DMS 273 treated with DMSO at 0.1 percent for 48 hours (cell line): ENCODE data around the gene KLHL24.
"Not testable (repeated sequence)": the region's sequence is repeated elsewhere in the genome, so short reads cannot be mapped to it uniquely, and the experiment has no call there.

Experiments used
- DNase-seq: peaks from one replicate; lab custom pipeline; 2025; lab: John Stamatoyannopoulos, UW

The KLHL24 gene

DNA sequence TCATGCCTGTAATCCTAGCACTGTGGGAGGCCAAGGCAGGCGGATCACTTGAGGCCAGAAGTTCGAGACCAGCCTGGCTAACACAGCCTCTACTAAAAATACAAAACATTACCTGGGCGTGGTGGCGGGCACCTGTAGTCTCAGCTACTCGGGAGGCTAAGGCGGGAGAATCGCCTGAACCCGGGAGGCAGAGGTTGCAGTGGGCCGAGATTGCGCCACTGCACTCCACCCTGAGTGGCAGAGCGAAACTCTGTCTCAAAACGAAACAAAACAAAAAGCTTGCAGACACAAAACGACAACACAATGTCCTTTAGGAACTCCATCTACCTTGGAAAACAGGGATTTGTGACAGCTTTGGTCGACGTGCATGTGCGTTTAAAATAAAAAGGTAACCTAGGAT, 716 bp upstream of the KLHL24 start:
- DNase-seq, result no peak

DNA sequence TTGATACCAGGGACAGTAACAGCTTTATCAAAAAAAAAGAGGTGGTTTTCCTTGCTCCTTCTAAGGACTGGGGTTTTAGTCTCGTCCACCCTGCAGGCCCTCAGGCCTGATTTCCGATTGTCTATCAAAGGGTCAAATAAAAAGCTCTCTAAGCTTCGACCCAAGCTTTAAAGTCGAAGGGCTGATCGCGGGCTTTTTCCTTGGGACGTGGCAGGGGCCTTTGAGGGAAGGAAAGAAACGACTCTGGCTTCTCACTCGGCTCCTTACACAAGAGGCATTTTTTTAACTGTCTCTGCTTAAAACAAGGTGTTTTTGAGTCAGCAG, 354 bp upstream of the KLHL24 start:
- no peak for DNase-seq

DNA sequence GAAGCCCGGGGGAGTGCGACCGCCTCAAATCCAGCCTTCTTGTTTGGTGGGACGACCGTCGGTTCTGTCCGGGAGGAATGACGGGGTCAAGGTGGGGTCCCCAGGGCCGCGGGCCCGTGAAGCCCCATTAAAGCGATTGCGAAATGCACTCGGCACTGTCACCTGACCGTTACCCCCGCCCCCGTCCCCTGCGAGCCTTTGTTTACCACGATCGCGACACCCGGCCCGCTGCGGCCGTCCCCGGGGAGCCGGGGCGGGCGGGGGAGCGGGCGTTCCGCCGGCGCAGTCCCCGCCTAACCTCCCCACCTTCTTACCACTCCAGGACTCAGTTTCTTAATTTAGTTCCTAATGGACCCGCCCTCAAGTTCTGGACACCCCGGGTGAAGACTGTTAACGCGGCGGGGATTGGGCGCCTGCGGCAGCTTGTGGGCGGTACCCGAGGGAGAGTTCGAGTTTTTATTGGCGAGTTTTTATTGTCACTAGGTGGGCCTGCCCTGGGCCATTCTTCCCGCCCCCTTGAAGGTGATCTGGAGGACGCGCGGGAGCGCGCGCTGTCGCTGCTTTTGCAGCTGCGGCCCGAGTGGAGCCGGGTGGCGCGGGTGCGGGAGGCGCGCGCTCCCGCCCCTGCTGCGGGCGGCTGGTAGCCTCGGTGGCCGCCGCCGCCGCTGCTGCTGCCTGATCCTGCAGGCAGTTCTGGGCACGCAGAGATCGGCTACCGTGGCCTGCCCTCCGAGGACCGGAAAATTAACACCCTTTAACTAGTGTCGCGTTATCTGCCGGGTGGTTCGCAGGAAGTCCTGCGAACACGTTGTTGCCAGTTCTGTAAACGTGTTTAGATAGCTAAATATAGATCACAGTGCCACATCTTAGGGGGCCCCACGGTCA, 1.0 kb downstream of the KLHL24 start:
- DNase-seq, result peak; percentile 98

DNA sequence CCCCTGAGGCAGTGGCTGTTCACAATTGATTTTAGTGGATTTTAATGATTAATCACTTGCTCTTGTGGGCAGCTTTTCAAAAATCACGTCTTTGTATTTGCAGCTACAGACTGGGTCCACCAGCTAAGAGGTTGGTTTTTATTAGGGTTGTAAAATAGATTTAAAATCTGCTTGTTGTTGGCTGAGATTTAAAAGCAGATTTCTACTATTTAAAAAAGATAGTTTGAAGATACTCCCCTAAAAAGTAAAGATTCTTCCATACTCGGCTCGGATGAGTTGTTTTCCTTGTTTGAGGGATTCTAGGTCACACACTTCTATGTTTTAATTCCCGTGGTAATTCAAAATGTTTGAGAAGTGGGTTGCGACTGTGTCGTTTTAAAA, 1.7 kb downstream of the KLHL24 start:
- DNase-seq, result no peak

DNA sequence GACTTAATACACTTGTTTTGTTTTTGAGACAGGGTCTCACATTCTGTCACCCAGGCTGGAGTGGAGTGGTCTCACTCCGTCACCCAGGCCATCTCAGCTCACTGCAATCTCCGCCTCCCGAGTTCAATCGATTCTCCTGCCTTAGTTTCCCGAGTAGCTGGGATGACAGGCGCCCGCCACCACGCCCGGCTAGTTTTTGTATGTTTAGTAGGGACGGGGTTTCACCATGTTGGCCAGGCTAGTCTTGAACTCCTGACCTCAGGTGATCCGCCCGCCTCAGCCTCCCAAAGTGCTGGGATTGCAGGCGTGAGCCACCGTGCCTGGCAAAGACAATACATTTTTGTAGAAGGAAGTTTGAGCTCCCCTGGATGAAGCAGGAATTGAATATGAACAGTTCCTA, 2.2 kb downstream of the KLHL24 start:
- DNase-seq, result not testable (repeated sequence)

DNA sequence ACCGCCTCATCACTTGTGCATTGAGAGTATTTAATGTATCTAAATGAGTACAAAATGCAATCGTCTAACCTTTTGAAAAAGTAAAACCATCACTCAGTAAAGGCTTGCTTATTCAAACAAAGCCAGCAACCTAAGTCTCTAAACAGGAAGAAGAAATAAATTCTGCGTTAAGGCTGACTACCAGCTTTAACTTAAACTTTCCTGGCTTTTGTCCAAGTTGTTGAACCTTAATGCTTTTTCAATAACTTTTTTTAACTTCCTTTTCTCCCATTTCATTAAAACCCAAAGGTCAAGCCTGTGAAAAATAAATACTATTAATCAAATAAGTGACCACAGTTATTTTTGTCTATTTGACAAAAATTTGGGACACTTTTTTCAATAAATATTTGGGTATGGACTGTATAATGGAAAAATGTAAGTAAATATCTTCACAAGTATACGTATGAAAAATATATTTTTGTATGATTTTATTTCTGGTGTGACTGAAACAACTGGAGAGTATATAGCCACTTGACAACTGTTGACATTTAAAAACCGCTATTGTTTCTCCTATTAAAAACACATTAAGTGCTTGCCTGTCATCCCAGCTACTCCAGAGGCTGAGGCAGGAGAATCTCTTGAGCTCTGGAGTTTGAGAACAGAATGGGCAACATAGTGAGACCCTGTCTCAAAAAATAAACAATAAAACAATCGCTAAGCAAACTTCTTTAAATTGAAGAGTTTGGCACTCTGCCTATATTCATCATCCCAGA, 2.9 kb downstream of the KLHL24 start:
- DNase-seq, result no peak

DNA sequence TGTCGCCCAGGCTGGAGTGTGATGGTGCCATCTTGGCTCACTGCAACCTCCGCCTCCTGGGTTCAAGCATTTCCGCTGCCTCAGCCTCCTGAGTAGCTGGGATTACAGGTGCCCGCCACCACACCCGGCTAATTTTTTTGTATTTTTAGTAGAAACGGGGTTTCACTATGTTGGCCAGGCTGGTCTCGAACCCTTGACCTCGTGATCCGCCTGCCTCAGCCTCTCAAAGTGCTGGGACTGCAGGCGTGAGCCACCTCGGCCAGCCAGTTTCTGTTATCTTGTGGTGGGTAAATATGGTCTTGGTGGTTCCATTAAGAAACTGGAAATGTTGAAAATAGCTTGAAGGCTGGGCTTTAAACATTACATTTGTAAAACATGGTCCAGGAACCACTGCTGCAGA, 5.2 kb downstream of the KLHL24 start:
- DNase-seq, result not testable (repeated sequence)

DNA sequence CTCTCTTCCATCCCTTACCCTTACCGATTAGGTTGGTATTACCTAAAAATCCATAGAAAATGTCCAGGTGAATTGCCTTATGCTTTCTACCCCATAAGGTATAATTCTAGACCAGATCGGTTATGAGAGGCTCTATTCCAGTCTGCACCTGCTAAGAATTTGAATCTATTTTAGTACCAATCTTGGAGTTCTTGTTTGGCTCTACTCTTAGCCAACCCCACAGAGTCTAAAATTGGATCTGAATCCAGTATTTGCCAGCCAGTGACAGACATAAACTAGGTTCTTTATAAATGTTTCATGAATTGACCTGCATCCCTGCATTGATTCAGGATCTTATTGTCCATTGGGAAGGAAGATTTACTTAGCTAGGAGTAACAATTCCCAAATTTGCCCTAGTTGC, 6.5 kb downstream of the KLHL24 start:
- no peak for DNase-seq

DNA sequence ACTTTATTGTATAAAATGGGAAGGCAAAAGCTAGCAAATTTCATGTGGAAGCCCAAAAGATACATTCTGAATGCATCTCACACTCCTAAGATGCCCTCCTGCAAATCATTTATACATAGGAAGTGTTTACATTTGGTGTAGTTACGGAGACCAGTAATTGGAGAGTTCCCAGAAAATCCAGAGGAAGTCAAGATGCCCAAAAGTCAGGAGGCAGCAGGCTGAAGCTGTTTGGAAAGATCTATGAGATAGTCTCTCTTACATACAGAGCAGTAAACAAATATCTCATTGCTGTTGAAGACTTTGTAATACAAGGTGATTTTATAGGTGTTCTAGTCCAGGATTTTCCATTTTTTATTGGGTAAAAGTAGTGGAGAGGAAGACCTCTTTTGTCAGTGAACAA, 8.8 kb downstream of the KLHL24 start:
- no peak for DNase-seq

DNA sequence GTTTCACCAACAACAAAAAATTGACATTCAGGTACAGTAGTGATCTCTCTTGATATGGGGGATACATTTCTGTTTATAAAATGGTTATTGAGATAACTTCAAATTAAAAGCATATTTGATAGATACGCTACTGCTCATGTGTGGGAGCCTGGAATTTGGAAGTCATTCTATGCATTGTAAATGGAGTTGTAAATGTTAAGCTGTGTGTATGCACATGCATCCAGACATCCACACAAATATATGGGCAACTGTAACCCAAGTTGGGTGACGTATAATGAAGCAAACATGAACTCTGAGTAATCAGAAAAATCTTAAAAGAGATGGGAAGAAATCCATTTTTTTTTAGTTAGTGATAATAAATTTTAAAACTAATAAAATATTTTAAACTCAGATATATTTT, 9.8 kb downstream of the KLHL24 start:
- no peak for DNase-seq

DNA sequence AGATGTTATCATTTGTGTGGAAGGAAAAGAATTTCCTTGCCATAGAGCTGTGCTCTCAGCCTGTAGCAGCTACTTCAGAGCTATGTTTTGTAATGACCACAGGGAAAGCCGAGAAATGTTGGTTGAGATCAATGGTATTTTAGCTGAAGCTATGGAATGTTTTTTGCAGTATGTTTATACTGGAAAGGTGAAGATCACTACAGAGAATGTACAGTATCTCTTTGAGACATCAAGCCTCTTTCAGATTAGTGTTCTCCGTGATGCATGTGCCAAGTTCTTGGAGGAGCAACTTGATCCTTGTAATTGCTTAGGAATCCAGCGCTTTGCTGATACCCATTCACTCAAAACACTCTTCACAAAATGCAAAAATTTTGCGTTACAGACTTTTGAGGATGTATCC, 15.1 kb downstream of the KLHL24 start:
- DNase-seq, result no peak

DNA sequence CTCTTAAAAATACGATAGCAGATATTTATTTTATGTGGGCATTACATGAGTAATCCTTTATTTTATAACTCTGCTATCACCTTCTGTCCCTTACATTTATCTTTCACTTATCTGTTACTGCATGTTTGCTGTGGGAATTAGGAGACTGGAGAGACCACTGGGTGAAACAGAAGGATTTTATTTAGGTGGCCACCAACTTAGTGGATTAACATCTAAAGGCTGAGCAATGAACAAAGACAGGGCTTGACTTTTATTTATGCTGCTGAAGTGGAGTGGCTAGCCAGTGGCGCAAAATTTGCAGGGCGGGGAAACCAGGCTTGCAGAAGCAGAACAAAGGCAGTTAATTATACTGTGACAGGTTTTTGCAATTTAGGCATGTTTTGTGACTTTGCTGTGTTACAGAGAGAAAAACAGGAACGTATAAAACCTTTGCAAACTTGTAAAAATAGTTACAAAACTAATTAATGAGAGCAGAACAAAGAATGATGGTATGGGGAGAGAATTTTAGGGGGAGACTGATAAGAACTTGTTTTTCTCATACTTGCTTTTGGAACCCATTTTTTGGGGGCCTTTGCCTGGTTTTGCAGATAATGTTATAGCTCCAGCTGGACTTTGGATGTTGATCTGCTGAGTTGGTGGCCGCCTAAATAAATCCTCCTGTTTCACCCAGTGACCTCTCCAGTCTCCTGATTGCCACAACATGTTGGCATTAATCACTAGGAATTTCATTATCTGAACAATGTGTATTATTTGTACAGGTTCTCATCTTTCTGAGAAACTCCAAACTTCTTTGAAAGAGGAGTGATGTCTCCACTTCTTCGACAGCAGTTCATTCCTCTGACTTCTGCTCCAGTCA, 18.0 kb downstream of the KLHL24 start:
- DNase-seq, result no peak

DNA sequence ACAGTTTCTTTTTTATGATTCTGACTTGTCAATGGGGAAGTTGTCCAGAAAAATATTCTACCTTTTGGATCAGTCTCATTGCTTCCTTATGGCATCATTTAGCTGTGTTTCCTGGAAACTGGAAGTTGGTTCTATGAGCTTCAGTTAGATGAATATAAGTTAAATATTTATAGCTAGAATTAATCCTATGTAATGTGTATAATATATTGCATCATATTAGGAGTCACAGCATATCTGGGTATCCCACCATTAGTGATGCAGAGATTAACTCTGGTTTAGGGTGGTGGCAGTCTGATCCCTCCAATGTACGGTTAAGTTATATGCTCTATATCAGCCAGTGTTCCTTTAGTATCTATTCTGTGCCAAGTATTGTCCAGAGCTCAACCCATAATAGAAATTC, 19.3 kb downstream of the KLHL24 start:
- no peak for DNase-seq

DNA sequence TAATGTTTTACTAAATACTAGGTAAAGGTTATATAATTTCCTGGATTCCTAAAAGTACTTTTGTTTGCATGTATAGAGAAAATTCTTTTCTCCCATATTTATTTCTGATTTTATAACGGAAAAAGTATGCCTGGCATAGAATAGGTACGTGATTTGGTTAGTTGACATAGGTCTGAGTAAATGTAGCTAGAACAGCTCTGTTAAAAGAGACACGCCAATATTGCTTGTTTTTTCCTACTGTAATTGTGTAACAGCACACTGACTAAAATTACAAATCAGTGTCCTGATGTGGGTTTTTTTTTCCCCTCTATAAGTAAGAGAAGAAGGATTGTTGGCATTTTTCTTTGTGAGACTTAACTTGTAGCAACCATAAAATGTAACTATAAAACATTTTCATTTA, 26.7 kb downstream of the KLHL24 start:
- DNase-seq, result no peak

DNA sequence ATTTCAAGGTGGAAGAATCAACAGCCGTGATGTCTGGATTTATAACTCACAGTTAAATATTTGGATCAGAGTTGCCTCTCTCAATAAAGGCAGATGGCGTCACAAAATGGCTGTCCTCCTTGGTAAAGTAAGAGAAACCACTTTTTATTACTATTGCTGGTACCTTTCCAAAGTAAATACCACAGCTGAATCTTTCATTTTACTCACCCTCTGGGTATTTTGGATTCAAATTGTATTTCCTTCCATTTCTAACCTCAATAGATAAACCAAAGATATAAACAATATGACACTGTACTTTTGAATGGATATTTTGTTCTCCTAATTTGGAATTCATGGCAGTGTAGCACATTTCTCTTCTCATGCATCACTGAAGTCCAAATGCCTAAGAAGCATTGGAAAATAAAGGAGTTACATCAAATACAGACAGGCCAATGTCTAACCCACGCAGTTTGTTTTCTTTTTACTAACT, 29.5 kb downstream of the KLHL24 start:
- no peak for DNase-seq

DNA sequence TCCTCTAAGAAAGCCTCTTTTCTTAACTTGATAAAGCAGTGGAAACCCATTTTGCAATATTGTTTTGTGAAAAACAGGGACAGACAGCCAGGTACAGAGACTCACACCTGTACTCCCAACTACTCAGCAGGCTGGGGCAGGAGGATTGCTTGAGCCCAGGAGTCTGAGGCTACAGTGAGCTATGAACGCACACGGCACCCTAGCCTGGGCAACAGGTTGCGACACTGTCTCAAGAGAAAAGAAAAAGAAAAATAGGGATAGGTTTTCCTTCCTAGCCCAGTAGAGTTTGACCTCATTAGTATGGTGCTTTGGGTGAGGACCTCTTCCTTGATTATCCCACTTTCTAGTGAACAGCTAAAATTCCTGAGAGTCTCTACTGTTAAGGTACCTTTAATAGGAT, 44.6 kb downstream of the KLHL24 start:
- DNase-seq, result no peak

DNA sequence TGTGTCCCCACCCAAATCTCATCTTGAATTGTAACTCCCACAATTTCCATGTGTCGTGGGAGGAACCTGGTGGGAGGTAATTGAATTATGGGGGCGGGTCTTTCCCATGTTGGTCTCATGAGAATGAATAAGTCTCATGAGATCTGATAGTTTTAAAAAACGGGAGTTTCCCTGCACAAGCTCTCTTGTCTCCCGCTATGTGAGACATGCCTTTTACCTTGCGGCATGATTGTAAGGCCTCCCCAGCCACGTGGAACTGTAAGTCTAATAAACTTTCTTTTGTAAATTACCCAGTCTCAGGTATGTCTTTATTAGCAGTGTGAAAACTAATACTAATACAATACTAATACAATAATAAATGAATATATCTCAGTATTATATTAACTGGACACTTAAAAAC, 52.3 kb downstream of the KLHL24 start:
- no peak for DNase-seq

DNA sequence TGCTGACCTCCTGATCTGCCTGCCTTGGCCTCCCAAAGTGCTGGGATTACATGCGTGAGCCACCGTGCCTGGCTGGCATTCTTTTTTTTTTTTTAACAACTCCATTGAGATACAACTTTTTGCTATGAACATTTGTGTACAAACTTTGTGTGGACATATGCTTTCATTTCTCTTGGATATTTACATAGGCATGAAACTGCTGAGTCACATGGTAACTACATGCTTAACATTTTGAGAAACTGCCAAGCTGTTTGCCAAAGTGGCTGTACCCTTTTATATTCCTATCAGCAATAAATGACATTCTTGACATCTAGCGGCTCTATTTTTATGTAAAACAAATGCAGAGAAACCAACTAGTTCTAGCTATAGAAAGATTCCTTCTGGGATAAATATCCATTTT, 53.5 kb downstream of the KLHL24 start:
- DNase-seq, result no peak

DNA sequence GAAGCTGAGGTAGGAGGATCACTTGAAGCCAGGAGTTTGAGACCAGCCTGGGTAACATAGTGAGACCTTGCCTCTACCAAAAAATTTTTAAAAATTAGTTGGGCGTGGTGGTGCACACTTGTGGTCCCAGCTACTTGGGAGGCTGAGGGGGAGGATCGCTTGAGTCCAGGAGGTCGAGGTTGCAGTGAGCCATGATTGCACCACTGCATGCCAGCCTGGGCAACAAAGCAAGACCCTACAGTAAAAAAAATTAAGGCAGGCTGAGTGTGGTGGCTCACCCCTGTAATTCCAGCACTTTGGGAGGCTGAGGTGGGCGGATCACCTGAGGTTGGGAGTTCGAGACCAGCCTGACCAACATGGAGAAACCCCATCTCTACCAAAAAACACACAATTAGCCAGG, 54.2 kb downstream of the KLHL24 start:
- DNase-seq, result not testable (repeated sequence)

DNA sequence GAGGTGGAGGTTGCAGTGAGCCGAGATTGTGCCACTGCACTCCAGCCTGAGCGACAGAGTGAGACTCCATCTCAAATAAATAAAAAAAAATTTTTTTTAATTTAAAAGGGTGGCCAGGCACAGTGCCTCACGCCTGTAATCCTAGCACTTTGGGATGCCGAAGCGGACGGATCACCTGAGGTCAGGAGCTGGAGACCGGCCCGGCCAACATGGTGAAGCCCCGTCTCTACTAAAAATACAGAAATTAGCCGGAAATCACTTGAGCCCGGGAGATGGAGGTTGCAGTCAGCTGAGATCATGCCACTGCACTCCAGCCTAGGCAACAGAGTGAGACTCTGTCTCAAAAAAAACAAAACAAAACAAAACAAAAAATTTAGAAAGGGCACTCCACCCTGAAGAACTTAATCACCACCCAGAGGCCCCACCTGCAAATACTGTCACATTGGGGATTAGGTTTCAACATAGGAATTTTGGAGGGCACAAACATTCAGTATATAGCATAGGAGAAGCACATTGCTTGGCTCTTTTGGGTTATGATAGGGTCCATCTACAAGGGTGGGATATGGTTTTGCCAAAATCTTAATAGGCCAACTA, 55.1 kb downstream of the KLHL24 start:
- DNase-seq, result no peak

DNA sequence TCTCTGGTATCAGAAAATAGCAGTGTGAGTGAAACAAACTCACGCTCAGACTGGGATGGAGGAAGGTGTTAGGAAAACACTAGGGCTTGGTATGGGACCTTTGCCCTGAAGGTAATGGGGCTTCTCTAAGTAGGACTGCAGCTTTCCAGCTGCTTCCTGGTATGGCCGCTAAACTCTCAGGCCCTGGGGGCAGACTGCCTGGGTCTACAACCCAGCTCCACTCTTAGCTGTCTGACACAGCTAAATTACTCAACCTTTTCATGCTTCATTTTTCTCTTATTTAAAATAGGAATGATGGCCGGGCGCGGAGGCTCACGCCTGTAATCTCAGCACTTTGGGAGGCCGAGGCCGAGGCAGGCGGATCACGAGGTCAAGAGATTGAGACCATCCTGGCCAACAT, 57.0 kb downstream of the KLHL24 start:
- no peak for DNase-seq
